ENCODE results near the gene CDH13.

- no peak for TF ChIP-seq CTCF (IDR thresholded peaks at IDR 0.05; ENCODE audit: insufficient read depth, low read length)
- TF ChIP-seq SPI1 (IDR thresholded peaks at IDR 0.05; ENCODE audit: borderline replicate concordance, low read depth) = no peak
- no peak for TF ChIP-seq GABPA (IDR thresholded peaks at IDR 0.05; ENCODE audit: low read depth)
- TF ChIP-seq POLR2AphosphoS5 (IDR thresholded peaks at IDR 0.05; ENCODE audit: low read depth) = no peak
Observed at GRCh38 chr16:83785455-83785854, 1158.7 kb downstream of the CDH13 start.
